Breast epithelium (tissue), 3 donors: ENCODE measurements around the gene PDE6A.

Experiments
- CTCF ChIP-seq, 3 donors: fragments of 450-650 bp; IDR thresholded peaks; one replicate each; pipeline ENCODE4 v1.5.1; 2016 to 2017; ENCODE audit warnings: antibody characterized with exemption in 3 of 3, mild to moderate bottlenecking in 3 of 3, moderate library complexity in 3 of 3
- POLR2A ChIP-seq: fragments of 450-650 bp; IDR thresholded peaks from one replicate; pipeline ENCODE4 v1.6.1; 2016; ENCODE audit warnings: antibody characterized with exemption, mild to moderate bottlenecking, moderate library complexity
- POLR2AphosphoS5 ChIP-seq, 3 donors: sonication (generic); formaldehyde crosslinking; IDR thresholded peaks; one replicate each; pipeline ENCODE4 v1.6.1; 2017; ENCODE audit warnings: antibody characterized with exemption in 3 of 3

- no peak for TF ChIP-seq CTCF (IDR thresholded peaks at IDR 0.05)
- TF ChIP-seq POLR2A = no peak
- no peak for TF ChIP-seq POLR2AphosphoS5 (IDR thresholded peaks at IDR 0.05)
These were observed 73.1 kb downstream of the PDE6A start for GRCh38 chr5:149871471-149871870.
